ENCODE measurements around the gene ZCCHC13.

DNA sequence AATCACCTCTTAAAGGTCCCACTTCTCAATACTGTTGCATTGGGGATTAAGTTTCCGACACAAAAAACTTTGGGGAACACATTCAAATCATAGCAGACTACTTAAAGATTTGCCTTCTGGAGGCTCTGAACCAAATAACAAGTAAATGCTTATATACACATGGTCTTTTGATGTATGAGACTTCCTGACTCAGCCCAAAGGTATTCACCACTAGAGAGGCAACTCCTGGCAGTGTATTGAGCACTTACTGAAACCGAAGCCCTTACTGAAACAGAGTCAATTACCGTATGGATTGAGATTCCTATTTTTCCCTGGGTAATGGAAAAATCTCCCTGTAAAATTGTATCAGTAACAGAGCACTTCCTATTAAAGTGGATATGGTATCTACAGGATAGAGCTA lies 45.4 kb downstream of the ZCCHC13 start:
- TF ChIP-seq TAF1 (IDR thresholded peaks at IDR 0.05; ENCODE audit: low read depth, low read length) (no peak), POLR2A (IDR thresholded peaks at IDR 0.05; ENCODE audit: low read depth, low read length) (no peak), POLR2AphosphoS5 (IDR thresholded peaks at IDR 0.05; ENCODE audit: low read depth, low read length) (no peak), POU2F2 (IDR thresholded peaks at IDR 0.05; ENCODE audit: low read depth, low read length) (no peak), SPI1 (IDR thresholded peaks at IDR 0.05; ENCODE audit: low read depth, low read length) (no peak)
